Endothelial cell of umbilical vein (primary cell): Measurements from ENCODE around the gene EPS15. TPM values are rescaled to one million over a fixed set of nuclear protein-coding genes. Genes with fewer than 3 reads are reported as not detected.

Experiments used
- BruUV-seq: library from RNA; stranded (reverse); fragments of 400-500 nt; replicated peaks from 2 replicates; lab custom pipeline; 2021; lab: Mats Ljungman, UMichigan
- CTCF ChIA-PET: fragments of 300-600, 350-600 bp; sonication (Branson Sonifier 250); formaldehyde crosslinking; loops from one replicate; lab custom pipeline; 2021; ENCODE audit warnings: antibody characterized with exemption, inconsistent platforms; lab: Charles Lee
- POLR2A ChIA-PET: fragments of 300-600, 350-600 bp; sonication (Branson Sonifier 250); formaldehyde crosslinking; loops from one replicate; lab custom pipeline; 2021; ENCODE audit warnings: antibody characterized with exemption, inconsistent platforms; lab: Charles Lee
- DNase-seq: peaks from one replicate; pipeline ENCODE4 v3.0.0-alpha.2; 2011; ENCODE audit warnings: low read depth, low spot score
- FAIRE-seq: peaks from 2 replicates; lab custom pipeline; 2011; peaks lifted over from hg19 to GRCh38; lab: Jason Lieb, UNC
- H2AFZ ChIP-seq: 2 replicates; pipeline ENCODE4 v1.6.0; 2012; ENCODE audit warnings: low read depth, low read length, control low read depth, inconsistent platforms
- H3K27ac ChIP-seq: 2 replicates; pipeline ENCODE4 v1.5.1; 2011; ENCODE audit warnings: low read depth, mild to moderate bottlenecking, control low read depth, low read length, moderate library complexity; ENCODE audit not compliant: insufficient read depth
- H3K27me3 ChIP-seq, 2 experiments: 2 replicates each; pipeline versions ENCODE4 v1.6.0 to v1.6.1; 2011; ENCODE audit warnings: low read length in 2 of 2, mixed read lengths in 1 of 2; ENCODE audit not compliant: control insufficient read depth in 2 of 2, insufficient read depth in 2 of 2
- H3K36me3 ChIP-seq, 2 experiments: 2 replicates in 1 of 2; 3 replicates in 1 of 2; pipeline ENCODE4 v1.5.1; 2011; ENCODE audit warnings: low read length in 2 of 2, mild to moderate bottlenecking in 1 of 2, moderate library complexity in 1 of 2; ENCODE audit not compliant: control insufficient read depth in 2 of 2, insufficient read depth in 2 of 2; ENCODE audit errors: extremely low read depth in 1 of 2
- H3K4me1 ChIP-seq: 3 replicates; pipeline ENCODE4 v1.5.1; 2011; ENCODE audit warnings: mild to moderate bottlenecking, low read length; ENCODE audit not compliant: control insufficient read depth, insufficient read depth; ENCODE audit errors: extremely low read depth
- H3K4me2 ChIP-seq: 2 replicates; pipeline ENCODE4 v1.6.1; 2011; ENCODE audit warnings: low read length, control low read depth, mixed read lengths; ENCODE audit not compliant: insufficient read depth
- H3K4me3 ChIP-seq, 3 experiments: fragments of 200-600 bp in 1 of 3; sonication (generic), shearing (Covaris generic) in 1 of 3; replicated peaks in 1 of 3; 2 replicates each; pipeline ENCODE4 v1.5.1; 2011 to 2016; ENCODE audit warnings: control low read depth in 3 of 3, low read length in 3 of 3, mild to moderate bottlenecking in 2 of 3, inconsistent platforms in 1 of 3, low read depth in 1 of 3, moderate library complexity in 1 of 3; ENCODE audit not compliant: insufficient read depth in 1 of 3
- H3K79me2 ChIP-seq: 2 replicates; pipeline ENCODE4 v1.6.0; 2012; ENCODE audit warnings: low read length, inconsistent platforms; ENCODE audit not compliant: control insufficient read depth, insufficient read depth
- H3K9ac ChIP-seq: replicated peaks from 2 replicates; pipeline ENCODE3; 2011; ENCODE audit warnings: low read length, control low read depth; ENCODE audit not compliant: insufficient read depth; ENCODE audit errors: extremely low read depth
- H3K9me1 ChIP-seq: replicated peaks from 3 replicates; pipeline ENCODE4 v1.6.0; 2011; ENCODE audit warnings: mild to moderate bottlenecking, low read length; ENCODE audit not compliant: control insufficient read depth, insufficient read depth; ENCODE audit errors: extremely low read depth
- H3K9me3 ChIP-seq: replicated peaks from 2 replicates; pipeline ENCODE4 v1.5.1; 2012; ENCODE audit warnings: low read length, inconsistent platforms; ENCODE audit not compliant: control insufficient read depth, insufficient read depth
- H4K20me1 ChIP-seq: replicated peaks from 2 replicates; pipeline ENCODE3; 2011; ENCODE audit warnings: mild to moderate bottlenecking, low read length; ENCODE audit not compliant: control insufficient read depth, insufficient read depth; ENCODE audit errors: extremely low read depth
- CTCF ChIP-seq, 2 donors: IDR thresholded peaks; 1 replicate in 1 of 2; 2 replicates in 1 of 2; pipeline ENCODE4 v1.5.1; 2011; ENCODE audit warnings: low read length in 2 of 2, mild to moderate bottlenecking in 2 of 2, moderate library complexity in 2 of 2, control low read depth in 1 of 2, inconsistent platforms in 1 of 2, low read depth in 1 of 2; ENCODE audit not compliant: insufficient read depth in 1 of 2; ENCODE audit errors: extremely low read depth in 1 of 2
- EZH2 ChIP-seq: IDR thresholded peaks from 2 replicates; pipeline ENCODE4 v1.6.1; 2012; ENCODE audit warnings: borderline replicate concordance, low read depth, mild to moderate bottlenecking, moderate library complexity, low read length, inconsistent platforms; ENCODE audit not compliant: severe bottlenecking
- FOS ChIP-seq: IDR thresholded peaks from 2 replicates; pipeline ENCODE4 v1.6.1; 2011; ENCODE audit warnings: mild to moderate bottlenecking, low read length, moderate library complexity, borderline replicate concordance; ENCODE audit not compliant: insufficient read depth
- GATA2 ChIP-seq: IDR thresholded peaks from 2 replicates; pipeline ENCODE4 v1.7.0; 2011; ENCODE audit warnings: low read depth, mild to moderate bottlenecking, moderate library complexity, mixed read lengths, low read length; ENCODE audit not compliant: insufficient read length, insufficient read depth
- JUN ChIP-seq: IDR thresholded peaks from 2 replicates; pipeline ENCODE4 v1.6.1; 2011; ENCODE audit warnings: borderline replicate concordance, low read depth; ENCODE audit not compliant: insufficient read length, insufficient read depth
- MAX ChIP-seq: IDR thresholded peaks from 2 replicates; pipeline ENCODE4 v1.6.1; 2011; ENCODE audit not compliant: insufficient read depth, insufficient read length
- MYC ChIP-seq: IDR thresholded peaks from one replicate; pipeline ENCODE4 v1.6.1; 2011; ENCODE audit warnings: mild to moderate bottlenecking, low read depth, low read length
- POLR2A ChIP-seq: IDR thresholded peaks from 2 replicates; pipeline ENCODE4 v1.6.1; 2012; ENCODE audit warnings: low read depth, mild to moderate bottlenecking, control low read depth, low read length
- POLR2AphosphoS5 ChIP-seq: IDR thresholded peaks from 2 replicates; pipeline ENCODE4 v1.6.1; 2012; ENCODE audit warnings: low read depth, mild to moderate bottlenecking, control low read depth, low read length, moderate library complexity; ENCODE audit not compliant: insufficient read depth
- dilution Hi-C: fragments of 300-500 bp; cut with MboI; formaldehyde crosslinking; loops from one replicate; pipeline ENCODE4 v1.15.0; 2019; ENCODE audit warnings: low sequenced_read_pairs; ENCODE audit not compliant: extremely low pct_ligation_motif_present
- intact Hi-C: fragments of 100-400 bp; cut with micrococcal nuclease; formaldehyde crosslinking; loops from one replicate; pipeline ENCODE4 v1.10.0; 2022
- polyA plus RNA-seq, 4 experiments: library from polyadenylated mRNA; depleted of rRNA in 3 of 4; stranded (reverse) in 3 of 4; unstranded in 1 of 4; fragments of >200 nt; gene quantifications; 2 replicates each; pipeline versions ENCODE4 v1.2.1 to v1.2.3, GENCODE V29; 2011 to 2012; ENCODE audit warnings: missing spikeins in 1 of 4
- total RNA-seq: library from RNA; stranded (reverse); gene quantifications from 2 replicates; pipeline ENCODE4 v1.2.3, GENCODE V29; 2021

The EPS15 gene
- total and polyA plus RNA-seq, 2 donors (not counting 3 experiments of a cell fraction or from before 2014, with no cell fraction given) = 15.4 to 44.8 TPM

- no peaks in the 10 kb centered on the region for H3K9me3 ChIP-seq
- H3K4me1 ChIP-seq = peaks cover 15% of the 10 kb centered on the region
- no peak overlapping the region for H2AFZ ChIP-seq
- no peak overlapping the region for H3K4me3 ChIP-seq
- H3K9me1 ChIP-seq = no peaks in the 10 kb centered on the region
- H3K9ac ChIP-seq = no peak overlapping the region
- dilution Hi-C loops = no loop called here
- no peaks in the 10 kb centered on the region for H4K20me1 ChIP-seq
- H3K4me2 ChIP-seq = no peak overlapping the region
- DNase-seq (no peak), FAIRE-seq (no peak)
- H3K79me2 ChIP-seq = no peaks in the 10 kb centered on the region
- intact Hi-C loops = no loop called here
- no peaks in the 10 kb centered on the region for H3K36me3 ChIP-seq
- POLR2A ChIA-PET = no interaction called here
- no peak overlapping the region for H3K27ac ChIP-seq
- TF ChIP-seq GATA2 (no peak), MAX (no peak), CTCF (IDR thresholded peaks at IDR 0.05; ENCODE audit: extremely low read depth in 1 of 2, insufficient read depth in 1 of 2, low read depth in 1 of 2, low read length in 2 of 2) (no peak), MYC (no peak), EZH2 (no peak), FOS (no peak), POLR2A (no peak), POLR2AphosphoS5 (no peak), JUN (no peak)
- no TSS peak for BruUV-seq
- CTCF ChIA-PET = no interaction called here
- no peaks in the 10 kb centered on the region for H3K27me3 ChIP-seq
Observed at GRCh38 chr1:51565009-51565408, 45.9 kb upstream of the EPS15 start.
